NCI-H446 (cell line): ENCODE measurements around the gene ANXA8.
"Not testable (repeated sequence)": the region's sequence is repeated elsewhere in the genome, so short reads cannot be mapped to it uniquely, and the experiment has no call there.

ENCODE experiments used
- DNase-seq, 2 experiments: peaks; one replicate each; lab custom pipeline; 2025; lab: John Stamatoyannopoulos, UW

The ANXA8 gene

DNA sequence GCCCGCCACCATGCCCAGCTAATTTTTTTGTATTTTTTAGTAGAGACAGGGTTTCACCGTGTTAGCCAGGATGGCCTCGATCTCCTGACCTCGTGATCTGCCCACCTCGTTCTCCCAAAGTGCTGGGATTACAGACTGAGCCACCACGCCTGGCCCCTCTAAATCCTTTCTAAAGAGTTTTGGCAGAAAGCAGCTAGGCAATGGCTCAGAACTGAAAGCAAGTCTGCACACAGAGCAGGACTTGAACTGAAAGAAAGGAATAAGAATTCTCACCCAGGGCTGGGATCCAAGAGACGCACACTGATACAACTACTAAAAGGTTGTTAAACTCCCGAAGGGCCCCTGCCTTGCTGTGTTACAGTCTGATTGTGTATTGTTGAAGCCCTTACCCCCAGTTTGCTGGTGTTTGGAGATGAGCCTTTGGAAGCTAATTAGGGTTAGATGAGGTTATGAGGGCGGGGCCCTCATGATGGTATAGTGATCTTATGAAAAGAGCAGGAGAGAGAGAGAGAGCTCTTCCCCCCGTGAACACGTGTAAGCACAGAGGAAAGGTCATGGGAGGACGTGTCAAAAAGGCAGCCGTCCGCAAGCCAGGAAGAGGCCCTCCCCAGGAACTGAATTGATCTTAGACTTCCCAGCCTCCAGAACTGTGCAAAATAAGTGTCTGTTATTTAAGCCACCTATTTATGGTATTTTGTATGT lies 18.5 kb downstream of the ANXA8 start:
- not testable (repeated sequence) for DNase-seq

DNA sequence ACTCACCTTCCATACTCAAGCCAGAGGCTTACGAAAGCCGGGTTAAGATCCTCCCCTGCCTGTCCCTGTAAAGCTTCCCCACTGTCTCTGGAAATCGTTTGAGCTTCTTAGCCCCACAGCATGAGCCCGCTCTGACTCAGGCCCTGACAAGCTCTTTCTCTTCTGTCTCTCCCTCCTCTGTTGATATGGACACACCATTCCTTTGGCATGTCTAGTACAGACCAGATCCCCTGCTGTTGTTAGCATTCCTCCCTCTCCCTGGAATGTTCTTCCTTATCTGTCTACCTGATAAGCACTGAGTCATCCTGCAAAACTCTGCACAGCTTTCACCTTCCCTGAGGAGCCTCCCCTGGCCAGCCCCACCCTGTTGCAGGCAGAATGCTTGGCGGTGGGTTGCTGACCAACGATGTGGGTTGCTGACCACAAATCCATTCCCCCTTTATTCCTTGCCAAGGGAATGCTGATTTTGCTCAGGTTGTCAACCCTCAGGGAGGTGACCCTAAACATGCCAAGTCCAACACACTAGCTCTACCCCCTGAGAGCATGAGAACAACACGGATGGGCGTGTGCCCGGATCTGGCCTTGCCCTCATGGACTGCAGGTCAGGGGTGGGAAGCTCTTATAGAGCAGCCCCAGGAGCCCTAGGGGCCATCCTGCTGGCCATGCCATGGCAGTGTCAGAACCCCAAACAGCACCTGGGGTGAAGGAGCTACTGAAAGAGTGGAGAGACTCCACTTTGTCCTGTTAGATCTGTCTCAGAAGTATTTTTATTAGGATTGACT lies 21.1 kb downstream of the ANXA8 start:
- DNase-seq = not testable (repeated sequence)

DNA sequence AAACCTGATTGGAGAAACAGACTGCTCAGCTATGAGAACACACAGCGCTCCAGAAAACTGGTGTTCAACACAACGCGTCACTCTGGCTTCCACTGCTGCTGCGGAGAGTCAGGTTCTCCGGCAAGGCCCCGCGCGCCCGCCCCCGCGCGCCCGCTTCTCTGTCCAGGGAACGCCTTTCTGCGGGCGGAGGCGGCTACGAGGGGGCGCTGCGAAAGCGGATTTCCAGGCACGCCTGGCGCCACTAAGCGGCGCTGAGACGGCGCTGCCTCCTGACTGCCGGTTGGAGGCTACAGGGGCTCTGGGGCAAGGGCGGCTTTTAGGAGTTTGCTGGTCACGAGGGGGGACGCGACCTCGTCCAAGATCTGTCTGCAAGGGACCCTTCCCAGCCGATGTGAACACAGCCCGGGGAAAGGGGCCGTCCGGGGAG lies 22.6 kb downstream of the ANXA8 start:
- peak in 1 of 2 experiments; percentile 3 for DNase-seq

DNA sequence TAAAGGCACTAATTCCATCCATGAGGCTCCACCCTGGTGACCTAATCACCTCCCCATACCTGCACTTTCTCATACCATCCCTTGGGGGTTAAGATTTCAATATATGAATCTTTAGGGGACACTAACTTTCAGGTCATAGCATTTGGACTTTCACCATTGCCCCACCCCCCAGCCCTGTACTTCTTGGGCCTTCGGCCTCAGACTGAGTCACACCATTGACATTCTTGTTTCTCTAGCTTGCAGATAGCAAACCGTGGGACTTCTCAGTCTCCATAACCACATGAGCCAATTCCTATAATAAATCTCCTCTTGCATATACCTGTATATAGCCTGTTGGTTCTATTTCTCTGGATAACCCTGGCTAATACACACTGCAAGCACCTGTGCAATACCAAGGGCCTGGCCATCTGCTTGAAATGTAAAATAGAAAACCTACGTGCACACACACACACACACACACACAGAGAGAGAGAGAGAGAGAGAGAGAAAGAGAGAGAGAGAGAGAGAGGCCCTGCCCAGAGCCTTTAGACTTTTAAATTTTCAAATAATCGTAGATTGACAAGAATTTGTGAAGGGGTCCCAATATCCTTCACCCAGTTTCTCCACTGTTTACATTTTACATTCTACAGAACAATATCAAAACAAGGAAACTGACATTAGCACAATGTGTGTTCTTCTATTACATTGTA lies 25.3 kb downstream of the ANXA8 start:
- DNase-seq = no peak

DNA sequence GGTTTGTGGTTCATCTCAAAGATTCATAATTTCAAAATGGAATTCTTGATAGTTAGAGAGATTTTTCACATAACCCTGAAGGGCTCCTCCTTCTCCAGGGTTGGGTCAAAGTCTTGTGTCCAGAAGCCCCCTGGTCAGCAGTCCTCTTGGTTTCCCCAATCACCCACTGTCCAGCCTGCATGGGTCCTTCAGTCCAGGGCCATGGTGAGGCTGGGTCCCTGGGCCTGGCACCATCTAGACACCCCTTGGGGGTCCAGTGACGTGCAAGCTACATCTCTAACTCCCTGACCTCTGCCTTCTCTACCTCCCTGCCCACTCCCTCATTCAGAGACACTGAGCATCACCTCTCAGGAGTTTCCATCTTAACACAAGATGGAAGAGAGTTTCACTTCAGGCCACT lies 26.1 kb downstream of the ANXA8 start:
- no peak for DNase-seq

DNA sequence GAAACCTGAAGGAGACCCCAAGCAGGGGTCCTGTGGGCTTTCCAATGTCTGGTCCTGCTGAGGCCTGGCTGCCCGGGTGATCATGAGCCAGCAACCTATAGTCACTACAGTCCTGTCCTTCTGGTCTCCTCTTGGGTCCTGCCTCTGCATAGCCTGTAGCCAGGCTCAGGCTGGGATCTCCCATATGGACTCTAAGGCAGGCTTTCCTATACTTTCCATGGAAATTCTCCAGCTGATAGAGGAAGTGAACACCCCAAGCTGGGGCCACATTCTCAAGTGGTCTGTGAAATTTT lies 26.4 kb downstream of the ANXA8 start:
- DNase-seq = no peak

DNA sequence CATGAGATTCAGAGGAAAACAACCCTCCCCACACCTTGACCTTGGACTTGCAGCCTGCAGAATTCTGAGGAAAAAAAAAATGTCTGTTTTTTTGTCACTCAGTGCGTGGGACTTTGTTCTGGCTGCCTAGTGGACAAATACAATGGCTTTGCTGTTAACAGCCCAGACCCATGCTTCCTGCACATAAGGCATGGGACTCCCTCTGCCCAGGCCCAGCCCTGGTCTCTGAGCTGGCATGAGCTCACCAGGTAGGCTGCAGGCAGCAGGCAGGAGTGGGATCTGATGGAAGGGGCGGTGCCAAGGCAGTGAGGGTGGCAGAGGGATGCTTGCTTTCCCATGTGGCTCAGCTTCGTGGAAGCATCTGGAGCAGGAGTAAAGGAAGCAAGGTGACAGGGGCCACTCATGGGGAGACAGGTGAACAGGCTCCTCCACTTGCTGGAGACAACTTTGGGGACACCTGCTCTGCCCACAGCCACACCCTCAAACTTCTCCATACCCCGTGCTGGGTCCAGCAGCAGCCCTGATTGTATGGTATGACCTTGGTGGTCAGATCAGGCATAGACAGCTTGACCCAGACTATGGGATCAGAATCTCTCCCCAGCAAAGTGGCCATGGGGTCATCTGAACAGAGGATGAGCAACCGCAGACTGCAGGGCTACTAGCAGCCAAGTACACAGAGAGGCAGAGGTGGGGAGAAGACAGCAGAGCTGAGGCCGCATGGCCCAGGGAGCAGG lies 27.0 kb downstream of the ANXA8 start:
- DNase-seq = no peak

DNA sequence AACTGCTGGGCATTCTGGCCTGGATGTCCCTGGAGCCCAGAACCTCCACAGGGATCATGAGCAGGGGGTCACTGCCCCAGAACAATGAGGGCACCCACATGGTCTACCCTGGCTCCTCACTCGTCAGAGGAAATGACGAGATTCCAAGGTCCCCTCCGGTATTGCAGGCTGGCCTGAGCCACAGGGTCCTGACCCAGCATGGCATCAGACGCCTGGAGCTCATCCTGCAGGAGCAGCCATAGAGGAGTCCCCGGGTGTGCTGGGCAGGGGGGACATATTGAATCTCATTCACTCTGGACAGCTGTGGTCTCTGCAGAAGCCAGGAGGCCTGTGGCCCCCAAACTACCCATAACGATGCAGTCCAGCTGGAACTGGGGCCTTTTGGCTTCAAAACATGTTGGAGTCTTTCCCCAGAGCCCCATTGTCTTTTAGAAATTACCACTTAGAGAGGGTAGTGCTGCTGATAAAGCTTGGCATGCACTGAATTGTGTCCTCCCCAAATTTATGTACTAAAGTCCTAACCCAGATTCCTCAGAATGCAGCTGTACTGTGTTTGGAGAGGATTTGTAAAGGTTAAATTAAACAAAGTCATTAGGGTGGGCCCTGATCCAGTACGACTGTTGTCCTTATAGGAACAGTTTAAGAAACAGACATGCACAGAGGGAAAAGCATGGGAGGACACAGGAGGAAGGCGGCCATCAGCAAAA lies 27.7 kb downstream of the ANXA8 start:
- DNase-seq = no peak

DNA sequence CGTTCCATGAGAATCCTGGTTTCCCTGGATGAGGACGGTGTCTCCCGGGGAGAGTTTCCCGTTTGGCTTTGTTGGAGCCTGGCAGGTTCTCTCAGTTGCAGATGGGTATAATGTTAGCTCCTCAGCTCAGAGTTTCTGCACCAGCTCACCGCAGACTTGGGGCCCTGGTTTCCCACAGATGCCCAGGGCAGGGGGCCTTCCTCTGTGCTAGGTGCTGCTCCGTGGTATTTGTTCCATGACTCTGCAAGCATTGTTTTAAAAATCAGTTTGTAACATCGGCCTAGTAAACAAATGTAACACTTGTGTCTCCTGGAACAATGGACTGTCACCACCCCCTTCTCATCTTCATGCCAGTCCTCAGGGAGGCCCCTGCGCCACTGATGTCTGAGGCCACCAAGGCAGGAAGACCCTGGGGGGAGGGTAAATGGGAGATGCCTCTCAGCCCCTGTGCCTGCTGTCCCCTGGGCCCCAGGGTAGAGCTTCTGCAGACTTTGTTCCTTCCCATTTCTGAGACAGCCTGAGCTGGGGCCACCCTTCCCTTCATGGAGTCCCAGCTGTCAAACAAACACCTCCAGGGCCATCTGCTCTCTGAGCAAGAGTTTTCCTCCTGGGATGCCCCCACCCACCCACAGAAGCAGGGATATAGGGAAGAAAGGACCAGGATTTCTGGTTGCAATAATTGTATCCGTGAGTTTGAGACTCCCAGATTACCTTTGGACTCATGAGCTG lies 28.4 kb downstream of the ANXA8 start:
- DNase-seq = not testable (repeated sequence)

DNA sequence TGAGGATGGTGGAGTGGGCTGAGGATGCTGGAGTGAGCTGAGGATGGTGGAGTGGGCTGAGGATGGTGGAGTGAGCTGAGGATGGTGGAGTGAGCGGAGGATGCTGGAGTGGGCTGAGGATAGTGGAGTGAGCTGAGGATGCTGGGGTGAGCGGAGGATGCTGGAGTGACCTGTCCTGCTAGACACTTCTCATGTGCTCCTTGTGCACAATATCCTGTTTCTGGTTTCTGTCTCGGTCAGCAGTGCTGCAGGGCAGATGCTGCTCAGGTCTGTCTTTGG lies 29.2 kb downstream of the ANXA8 start:
- no peak for DNase-seq

DNA sequence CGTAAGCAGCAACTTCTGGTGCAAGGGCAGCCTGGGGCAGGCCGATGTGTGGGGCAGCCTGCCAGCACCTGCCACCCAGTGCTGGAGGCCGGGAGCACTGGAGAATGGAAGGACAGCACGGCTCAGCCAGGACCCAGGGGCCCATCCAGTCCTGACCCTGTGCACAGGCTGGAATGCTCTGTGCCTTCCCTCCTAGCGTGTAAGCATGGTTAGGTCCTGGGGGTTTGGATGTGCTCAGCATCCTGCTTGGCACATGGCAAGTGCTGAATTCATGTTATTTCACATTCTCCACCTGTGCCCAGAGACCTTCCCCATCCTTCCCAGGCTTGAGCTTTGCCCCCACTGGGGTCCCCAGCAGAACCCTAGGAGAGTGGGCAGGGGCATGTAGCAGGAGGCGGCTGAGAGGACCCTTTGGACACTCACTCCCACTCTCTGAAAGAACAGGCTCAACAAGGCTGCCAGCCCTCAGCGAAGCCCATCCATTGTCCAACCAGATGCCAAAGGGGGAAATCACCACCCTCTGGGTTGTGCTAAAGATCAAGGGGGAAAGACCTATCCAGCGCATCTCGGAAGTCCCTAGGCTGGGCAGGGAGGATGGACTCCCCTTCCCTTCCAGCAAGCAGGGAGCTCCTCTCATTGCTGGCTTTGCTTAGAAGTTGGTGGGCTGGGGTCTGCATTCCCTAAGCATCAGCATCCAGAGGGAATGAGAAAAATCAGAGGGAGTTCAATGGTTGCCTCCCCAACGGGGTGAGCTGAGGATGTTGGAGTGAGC lies 29.7 kb downstream of the ANXA8 start:
- no peak for DNase-seq

DNA sequence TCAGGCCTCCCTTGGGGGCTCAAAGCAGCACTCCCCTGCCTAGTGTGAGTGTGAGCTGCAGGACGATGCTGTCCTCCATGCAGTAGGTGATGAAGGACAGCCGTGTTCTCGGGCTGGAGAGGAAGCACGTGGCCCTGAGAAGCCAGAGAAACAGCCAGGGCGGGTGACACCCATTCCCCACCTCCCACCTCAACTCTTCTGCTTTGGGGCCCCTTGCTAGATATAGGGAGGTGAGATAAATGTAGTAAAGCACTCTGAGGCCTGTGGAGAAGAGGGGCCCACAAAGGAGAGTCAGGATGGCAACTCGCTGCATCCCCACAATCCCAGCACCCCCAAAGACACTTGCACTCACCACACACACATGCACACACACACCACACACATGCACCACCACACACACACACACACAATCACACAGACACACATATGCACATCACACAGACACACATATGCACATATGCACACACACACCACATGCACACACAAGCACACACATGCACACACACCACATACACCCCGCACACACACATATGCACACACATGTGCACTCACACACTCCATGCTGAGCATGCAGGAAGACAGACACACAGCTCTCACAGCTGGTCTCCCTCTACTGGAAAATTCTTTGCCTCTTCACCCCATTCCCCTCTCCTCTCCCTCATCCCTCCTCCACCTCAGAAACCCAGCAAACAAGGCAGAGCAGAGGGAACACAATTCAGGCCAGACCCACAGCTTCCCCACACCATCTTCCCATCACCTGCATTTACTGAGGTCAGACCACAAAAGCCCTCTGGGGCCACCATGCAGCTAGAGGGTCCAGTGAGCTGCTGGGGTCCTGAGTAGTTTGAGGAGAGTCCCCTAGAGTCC lies 30.5 kb downstream of the ANXA8 start:
- DNase-seq = no peak

DNA sequence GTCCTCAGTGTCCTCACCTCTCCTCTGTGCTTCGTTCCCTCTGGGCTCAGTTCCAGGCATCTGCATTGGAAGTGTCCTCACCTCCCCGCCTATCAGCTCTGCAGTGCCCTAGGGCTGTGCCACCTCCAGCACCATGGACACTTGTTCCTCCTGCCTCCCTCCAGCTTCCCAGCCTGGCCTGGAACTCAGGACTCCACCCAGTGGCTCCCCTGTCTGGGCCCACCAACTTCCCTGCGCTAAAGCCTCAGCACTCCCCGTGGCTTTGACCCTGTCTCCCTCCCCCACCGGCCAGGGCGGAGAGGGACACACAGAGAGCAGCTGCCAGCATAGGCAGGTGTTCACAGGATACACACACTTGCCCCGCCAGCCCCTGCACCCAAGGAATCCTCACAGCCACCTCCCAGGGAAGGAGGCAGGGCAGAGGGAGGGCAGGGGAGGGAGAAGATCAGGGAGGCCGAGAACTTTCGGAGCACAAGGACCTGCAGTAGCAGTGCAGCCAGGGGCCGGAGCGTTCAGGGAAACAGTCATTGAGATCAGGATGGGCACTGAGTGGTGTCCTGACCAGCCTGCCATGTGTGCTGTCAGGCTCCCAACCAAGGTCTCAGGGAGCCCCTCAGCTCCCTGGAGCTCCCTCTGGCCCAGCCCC lies 31.3 kb downstream of the ANXA8 start:
- DNase-seq = no peak

DNA sequence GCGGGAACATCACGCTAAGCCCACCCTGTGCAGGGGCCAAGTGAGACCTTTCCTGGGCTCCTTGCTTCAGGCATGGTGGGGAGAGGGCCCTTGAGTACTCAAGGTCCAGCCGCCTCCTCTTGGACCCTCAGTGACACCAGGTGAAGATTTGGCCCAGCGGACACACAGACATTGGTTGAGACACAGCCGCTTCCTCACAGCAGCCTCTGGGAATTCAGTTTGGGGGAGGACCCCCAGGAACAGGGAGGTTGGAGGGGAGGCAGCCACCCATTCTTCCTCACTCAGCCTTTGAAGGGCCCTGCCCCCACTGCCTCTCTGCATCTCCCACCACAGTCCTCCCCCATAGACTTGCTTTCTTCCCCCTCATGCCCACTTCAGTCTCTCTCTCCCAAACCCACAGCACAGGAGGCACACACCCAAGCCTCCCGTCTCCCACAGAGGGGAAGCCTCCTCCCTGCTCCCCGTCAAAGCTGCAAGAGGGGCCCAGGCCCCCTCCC lies 31.9 kb downstream of the ANXA8 start:
- no peak for DNase-seq

DNA sequence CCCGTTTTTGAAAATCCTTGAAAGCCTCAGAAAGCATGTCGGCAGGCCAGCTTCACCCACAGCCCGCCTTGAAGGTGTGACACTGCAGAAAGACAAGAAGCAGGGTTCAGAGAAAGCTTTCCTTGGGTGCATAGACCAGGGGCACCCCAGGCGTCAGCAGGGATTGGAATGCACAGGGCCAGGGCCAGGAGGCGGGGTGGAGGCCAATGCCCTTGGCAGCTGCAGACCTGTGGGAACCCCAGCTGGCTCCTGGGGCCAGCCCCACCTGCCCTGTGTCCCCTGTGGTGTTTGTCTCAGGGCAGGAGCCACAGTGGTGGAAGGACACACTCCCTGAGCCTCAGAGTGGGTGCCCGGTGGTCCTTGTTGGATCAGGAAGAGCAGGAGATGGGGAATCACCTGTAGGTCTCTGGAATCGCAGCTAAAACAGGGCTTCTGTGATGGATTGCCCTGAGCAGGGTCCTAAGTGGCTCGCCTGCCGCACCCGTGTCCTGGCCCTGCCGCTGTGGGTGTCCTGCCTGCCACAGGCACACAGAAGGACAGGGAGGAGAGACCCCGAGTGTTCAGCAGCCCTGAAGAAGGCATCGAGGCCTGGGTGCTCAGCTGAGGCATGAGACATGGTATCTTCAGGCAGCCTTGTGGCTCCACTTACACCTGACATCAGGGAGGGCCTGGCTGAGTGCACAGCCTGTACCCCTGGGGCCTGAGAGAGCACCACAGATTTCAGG lies 32.5 kb downstream of the ANXA8 start:
- no peak for DNase-seq

DNA sequence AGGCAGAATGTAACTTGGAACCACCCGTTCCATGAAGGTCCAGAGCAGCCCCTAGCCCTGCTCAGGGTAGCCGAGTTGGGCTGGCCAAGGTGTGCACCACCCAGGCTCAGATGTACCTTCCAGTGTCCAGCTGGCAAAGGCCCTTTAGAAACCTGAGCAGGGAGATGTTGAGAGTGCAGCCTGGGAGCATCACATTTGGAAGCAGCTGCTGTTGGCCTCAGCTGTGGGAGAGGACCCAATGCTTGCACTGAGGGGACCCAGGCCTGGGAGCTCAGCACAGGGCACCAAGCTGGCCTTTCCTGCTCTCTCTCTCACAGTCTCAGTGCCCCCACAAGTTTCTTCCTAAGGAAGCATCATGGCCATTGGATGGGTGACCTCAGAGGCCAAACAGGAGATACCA lies 33.5 kb downstream of the ANXA8 start:
- no peak for DNase-seq

DNA sequence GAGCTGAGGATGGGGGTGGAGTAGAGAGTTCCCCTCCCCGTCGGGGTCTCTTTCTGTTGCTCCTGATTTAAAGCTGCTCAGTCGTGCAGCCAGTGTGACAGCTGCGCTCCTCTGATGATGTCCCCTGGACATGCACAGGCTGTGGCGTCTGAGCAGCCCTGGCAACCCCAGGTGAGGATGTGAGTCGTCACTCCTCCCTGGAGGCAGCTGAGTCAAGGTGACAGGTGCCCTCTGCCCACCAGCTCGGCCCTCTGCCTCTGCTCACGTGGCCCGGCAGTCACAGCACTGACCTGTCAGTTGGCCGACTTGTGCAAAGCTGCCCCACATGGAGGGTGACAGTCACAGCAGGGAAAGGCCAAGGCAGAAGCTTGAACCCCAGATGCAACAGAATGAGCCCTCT lies 33.9 kb downstream of the ANXA8 start:
- no peak for DNase-seq
